HK-2 (cell line): Measurements from ENCODE around the gene LIX1.

Experiments used
- DNase-seq: peaks from one replicate; pipeline ENCODE4 v3.0.0-alpha.2; 2018; ENCODE audit not compliant: unreplicated experiment

The LIX1 gene

GRCh38 chr5:97074859-97075489 is 67.4 kb downstream of the LIX1 start:
- DNase-seq = no peak

GRCh38 chr5:97073420-97073819 is 69.0 kb downstream of the LIX1 start:
- DNase-seq = no peak

- DNase-seq = no peak
Observed at GRCh38 chr5:97072696-97073095, 69.7 kb downstream of the LIX1 start.

- DNase-seq = no peak
Observed at GRCh38 chr5:97071993-97072392, 70.4 kb downstream of the LIX1 start.

- DNase-seq = no peak
Observed at GRCh38 chr5:97071101-97071500, 71.3 kb downstream of the LIX1 start.

GRCh38 chr5:97070234-97070633 is 72.2 kb downstream of the LIX1 start:
- DNase-seq = no peak

- no peak for DNase-seq
Observed at GRCh38 chr5:97067296-97067850, 75.0 kb downstream of the LIX1 start.

GRCh38 chr5:97065475-97065874 is 76.9 kb downstream of the LIX1 start:
- no peak for DNase-seq

GRCh38 chr5:97063251-97063650 is 79.2 kb downstream of the LIX1 start:
- no peak for DNase-seq

GRCh38 chr5:97062046-97062445 is 80.4 kb downstream of the LIX1 start:
- DNase-seq = no peak

- DNase-seq = no peak
Observed at GRCh38 chr5:97056263-97056662, 86.1 kb downstream of the LIX1 start.

- no peak for DNase-seq
Observed at GRCh38 chr5:97049175-97049574, 93.2 kb downstream of the LIX1 start.

- no peak for DNase-seq
Observed at GRCh38 chr5:97047076-97047475, 95.3 kb downstream of the LIX1 start.

GRCh38 chr5:97046270-97046982 is 96.0 kb downstream of the LIX1 start:
- no peak for DNase-seq

- DNase-seq = no peak
Observed at GRCh38 chr5:97044052-97044451, 98.4 kb downstream of the LIX1 start.

GRCh38 chr5:97043511-97043910 is 98.9 kb downstream of the LIX1 start:
- no peak for DNase-seq

- DNase-seq = peak; percentile 38
Observed at GRCh38 chr5:97042996-97043395, 99.4 kb downstream of the LIX1 start.
